ENCODE results near the gene CAP2. TPM values are rescaled to one million over a fixed set of nuclear protein-coding genes. Genes with fewer than 3 reads are reported as not detected.
A peak's percentile ranks its signal among the peaks of the same experiment; 100 is the strongest.
"Not testable (repeated sequence)": the region's sequence is repeated elsewhere in the genome, so short reads cannot be mapped to it uniquely, and the experiment has no call there.

The CAP2 gene
- polyA plus RNA-seq, 12 donors = 70.0 to 247 (median 214) TPM; not detected in 1

DNA sequence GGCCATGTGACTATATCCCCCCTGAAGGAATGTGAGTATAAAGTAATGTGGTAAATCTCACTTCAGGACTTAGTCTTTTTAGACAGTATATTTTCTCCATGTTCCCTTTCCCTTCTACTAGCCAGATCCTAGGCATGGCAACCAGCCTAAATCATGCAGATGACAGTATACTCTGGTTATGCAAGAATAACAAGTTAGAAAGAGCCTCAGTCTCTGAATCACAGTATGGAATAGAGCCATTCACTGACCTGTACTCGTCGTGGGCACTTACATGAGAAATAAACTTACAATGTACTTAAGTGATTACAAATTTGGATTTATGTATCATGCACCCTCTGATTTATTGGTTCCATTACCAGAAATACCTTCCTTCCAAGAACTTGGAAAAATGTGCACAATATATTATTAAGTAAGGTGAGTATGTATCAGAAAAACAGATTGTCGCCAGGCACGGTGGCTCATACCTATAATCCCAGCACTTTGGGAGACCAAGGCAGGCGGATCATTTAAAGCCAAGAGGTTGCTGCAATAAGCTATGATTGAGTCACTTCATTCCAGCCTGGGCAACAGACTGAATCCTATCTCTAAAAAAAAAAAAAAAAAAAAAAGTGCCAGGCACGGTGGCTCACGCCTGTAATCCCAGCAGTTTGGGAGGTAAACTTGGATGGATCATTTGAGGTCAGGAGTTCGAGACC, 181.6 kb downstream of the CAP2 start:
- DNase-seq = no peak

- DNase-seq = no peak
Measured at GRCh38 chr6:17577059-17577458, 183.7 kb downstream of the CAP2 start.

GRCh38 chr6:17580518-17581048, 187.2 kb downstream of the CAP2 start:
- DNase-seq = peak; percentile 43

- DNase-seq = not testable (repeated sequence)
Measured at GRCh38 chr6:17581282-17581681, 187.9 kb downstream of the CAP2 start.

GRCh38 chr6:17583811-17584210, 190.4 kb downstream of the CAP2 start:
- DNase-seq = no peak

DNA sequence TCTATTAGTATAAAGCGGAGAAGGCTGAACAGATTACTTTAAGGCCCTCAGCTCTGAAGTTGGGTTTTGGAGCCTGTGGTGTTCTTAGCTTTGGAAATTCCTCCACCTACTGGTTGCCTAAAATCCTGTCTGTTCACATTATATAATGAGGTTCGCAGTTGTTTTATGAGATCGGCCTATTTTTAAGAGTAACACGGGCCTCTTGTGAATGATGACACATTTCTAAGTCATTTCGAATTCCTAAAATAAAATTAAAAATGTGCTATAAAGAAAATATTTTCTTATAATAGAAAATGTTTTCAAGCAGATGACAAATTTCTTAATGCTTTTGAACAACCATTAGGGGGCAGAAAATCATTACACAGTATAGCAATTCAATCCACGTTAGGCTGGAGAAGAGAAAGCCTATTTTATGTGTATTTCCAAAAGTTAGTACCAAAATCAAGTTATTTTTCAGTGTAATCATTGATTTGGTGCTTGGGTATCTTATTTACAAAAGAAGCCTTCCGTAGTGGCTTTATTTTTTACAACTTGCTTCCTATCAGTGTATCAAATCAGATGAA, 190.9 kb downstream of the CAP2 start:
- peak; percentile 78 for DNase-seq

DNA sequence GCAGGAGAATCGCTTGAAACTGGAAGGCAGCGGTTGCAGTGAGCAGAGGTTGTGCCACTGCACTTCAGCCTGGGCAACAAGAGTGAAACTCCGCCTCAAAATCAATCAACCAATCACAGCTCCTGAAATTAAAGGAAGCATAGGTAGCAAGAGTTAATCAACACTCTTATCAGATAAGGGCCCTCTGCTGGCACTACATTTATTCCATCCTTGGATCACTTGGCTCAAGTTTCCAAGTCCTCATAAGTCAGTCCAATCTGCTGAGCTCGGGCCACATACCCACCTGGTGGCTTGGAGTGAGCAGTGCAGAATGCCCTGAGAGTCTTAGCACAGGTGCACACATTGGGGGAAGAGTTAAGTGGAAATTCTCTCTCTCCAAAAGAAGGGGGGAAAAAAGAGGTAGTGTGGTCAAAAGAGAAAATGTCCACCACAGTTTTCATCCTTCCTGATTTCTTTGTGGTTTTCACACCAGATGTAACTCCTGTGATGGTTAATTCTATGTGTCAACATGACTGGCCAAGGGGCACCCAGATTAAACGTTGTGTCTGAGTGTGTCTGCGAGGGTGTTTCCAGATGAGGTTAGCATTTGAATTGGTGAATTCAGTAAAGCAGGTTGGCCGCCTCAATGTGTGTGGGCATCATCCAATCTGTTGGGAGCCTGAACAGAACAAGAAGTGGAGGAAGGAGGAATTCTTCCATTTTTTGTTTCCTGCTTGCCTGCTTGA, 192.5 kb downstream of the CAP2 start:
- DNase-seq = no peak

DNA sequence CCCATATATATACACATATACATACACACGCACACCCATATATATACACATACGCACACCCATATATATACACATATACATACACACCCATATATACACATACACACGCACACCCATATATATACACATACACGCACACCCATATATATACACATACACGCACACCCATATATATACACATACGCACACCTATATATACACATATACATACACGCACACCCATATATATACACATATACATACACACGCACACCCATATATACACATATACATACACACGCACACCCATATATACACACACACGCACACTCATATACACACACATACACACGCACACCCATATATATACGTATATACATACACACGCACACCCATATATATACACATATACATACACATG, 193.2 kb downstream of the CAP2 start:
- DNase-seq = not testable (repeated sequence)

GRCh38 chr6:17588011-17588410, 194.6 kb downstream of the CAP2 start:
- no peak for DNase-seq

DNA sequence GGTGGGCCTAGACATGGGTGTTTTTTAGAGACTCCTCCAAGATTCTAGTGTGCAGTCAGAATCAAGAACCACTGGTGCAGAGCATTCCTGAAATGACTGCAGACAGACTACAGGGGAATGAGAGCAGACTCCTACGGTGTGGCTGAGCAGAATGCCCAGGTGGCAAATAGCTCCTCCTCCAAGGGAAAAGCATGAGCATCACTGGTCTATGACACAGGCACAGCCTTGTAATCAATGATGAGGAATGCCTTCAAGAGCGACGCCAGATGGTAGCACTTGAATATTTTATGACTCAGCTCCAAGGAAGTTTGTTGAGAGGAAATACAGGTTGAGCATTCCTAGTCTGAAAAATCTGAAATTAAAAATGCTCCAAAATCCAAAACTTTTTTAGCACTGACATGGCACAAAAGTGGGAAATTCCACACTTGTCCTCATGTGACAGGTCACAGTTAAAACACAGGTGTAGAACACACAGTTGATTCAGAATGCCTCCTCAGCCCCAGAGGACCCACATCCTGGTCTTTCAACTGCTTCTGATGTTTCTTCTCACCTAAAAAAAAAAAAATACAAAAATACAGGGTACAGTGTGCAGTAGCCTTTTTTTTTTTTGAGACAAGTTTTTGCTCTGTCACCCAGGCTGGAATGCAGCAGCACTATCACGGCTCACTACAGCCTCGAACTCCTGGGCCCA, 196.2 kb downstream of the CAP2 start:
- no peak for DNase-seq

- DNase-seq = no peak
Measured at GRCh38 chr6:17591287-17591686, 197.9 kb downstream of the CAP2 start.

- no peak for DNase-seq
Measured at GRCh38 chr6:17593246-17593645, 199.9 kb downstream of the CAP2 start.

- no peak for DNase-seq
Measured at GRCh38 chr6:17596085-17596484, 202.7 kb downstream of the CAP2 start.

- peak; percentile 95 for DNase-seq
Measured at GRCh38 chr6:17599877-17600526, 206.6 kb downstream of the CAP2 start, which contains the start of gene FAM8A1. Gene FAM8A1 (plus strand): TSS chr6:17600302. CDS start chr6:17600410, 108 bp downstream.

DNA sequence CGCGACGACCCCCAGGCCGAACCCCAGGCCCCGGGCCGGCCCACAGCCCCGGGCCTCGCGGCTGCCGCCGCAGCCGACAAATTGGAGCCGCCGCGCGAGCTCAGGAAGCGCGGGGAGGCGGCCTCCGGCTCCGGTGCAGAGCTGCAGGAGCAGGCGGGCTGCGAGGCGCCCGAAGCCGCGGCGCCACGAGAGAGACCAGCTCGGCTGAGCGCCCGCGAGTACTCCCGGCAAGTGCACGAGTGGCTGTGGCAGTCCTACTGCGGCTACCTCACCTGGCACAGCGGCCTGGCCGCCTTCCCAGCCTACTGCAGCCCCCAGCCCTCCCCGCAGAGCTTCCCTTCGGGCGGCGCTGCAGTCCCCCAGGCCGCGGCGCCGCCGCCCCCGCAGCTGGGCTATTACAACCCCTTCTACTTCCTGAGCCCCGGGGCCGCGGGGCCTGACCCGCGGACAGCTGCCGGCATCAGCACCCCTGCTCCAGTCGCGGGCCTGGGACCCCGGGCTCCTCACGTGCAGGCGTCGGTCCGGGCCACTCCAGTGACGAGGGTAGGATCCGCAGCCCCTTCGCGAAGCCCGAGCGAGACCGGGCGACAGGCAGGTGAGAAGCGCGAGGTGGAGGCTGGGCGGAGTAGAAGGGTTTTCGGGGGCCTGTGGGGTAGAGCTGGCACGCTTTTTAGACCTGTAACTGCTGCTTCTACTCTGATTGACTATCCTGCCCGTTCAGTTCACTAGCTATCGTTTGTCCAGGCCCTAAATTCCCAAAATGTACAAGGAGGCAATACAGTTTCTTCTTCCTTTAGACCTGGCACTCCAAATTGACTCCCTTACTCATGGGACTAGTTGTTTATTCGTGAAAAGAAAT, 207.4 kb downstream of the CAP2 start:
- peak; percentile 42 for DNase-seq

GRCh38 chr6:17601386-17601703, 207.9 kb downstream of the CAP2 start:
- DNase-seq = no peak

- DNase-seq = no peak
Measured at GRCh38 chr6:17602888-17603287, 209.5 kb downstream of the CAP2 start.

DNA sequence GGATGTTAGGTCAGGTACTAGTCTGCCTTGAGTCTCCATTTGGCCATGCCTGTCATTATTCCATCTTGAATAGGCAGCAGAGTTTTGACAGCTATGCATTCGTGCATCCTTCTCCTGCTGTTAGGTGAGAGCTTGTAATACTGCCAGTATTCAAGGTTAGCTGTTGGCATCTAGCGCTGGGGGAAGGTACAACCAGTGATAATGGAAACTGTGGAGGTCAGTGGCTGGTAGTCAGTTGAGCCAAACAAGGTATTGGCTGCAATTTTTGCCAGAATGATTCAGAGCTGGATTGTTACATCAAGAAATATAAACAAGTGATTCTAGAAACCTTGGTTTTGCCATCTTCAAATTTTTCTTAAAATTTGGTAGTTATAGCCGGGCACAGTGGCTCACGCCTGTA, 213.2 kb downstream of the CAP2 start:
- DNase-seq = no peak
